Activated T-cell treated with anti-CD3 and anti-CD28 coated beads, Interleukin-2, amount 50 U/mL, for 4 hours (primary cell): ENCODE results near the gene GRIK3. TPM values are rescaled to one million over a fixed set of nuclear protein-coding genes. Genes with fewer than 3 reads are reported as not detected.

Experiments used
- ATAC-seq, 2 donors: fragments of 200-7000 bp; cut with Tn5 transposase; one replicate each; pipeline ENCODE4 v1.10.0; 2021
- DNase-seq: peaks from one replicate; pipeline ENCODE4 v3.0.0-alpha.2; 2020
- H3K27me3 Mint-ChIP-seq: one replicate; pipeline ENCODE4 v1.8.0; 2021; ENCODE audit warnings: low read depth, mixed read lengths
- H3K36me3 Mint-ChIP-seq: one replicate; pipeline ENCODE4 v1.8.0; 2022; ENCODE audit warnings: mixed read lengths; ENCODE audit not compliant: insufficient read depth
- H3K4me1 Mint-ChIP-seq: one replicate; pipeline ENCODE4 v1.8.0; 2021; ENCODE audit warnings: low read depth, mixed read lengths
- H3K4me3 Mint-ChIP-seq: one replicate; pipeline ENCODE4 v1.8.0; 2021; ENCODE audit warnings: mild to moderate bottlenecking, moderate library complexity, mixed read lengths
- H3K9me3 Mint-ChIP-seq: one replicate; pipeline ENCODE4 v1.8.0; 2021; ENCODE audit warnings: mixed read lengths
- total RNA-seq, 3 donors: library from RNA; stranded (reverse); gene quantifications; one replicate each; pipeline ENCODE4 v1.2.1, GENCODE V29; 2021

The GRIK3 gene
- total RNA-seq, 3 donors from 2014 or later, result not detected

DNA sequence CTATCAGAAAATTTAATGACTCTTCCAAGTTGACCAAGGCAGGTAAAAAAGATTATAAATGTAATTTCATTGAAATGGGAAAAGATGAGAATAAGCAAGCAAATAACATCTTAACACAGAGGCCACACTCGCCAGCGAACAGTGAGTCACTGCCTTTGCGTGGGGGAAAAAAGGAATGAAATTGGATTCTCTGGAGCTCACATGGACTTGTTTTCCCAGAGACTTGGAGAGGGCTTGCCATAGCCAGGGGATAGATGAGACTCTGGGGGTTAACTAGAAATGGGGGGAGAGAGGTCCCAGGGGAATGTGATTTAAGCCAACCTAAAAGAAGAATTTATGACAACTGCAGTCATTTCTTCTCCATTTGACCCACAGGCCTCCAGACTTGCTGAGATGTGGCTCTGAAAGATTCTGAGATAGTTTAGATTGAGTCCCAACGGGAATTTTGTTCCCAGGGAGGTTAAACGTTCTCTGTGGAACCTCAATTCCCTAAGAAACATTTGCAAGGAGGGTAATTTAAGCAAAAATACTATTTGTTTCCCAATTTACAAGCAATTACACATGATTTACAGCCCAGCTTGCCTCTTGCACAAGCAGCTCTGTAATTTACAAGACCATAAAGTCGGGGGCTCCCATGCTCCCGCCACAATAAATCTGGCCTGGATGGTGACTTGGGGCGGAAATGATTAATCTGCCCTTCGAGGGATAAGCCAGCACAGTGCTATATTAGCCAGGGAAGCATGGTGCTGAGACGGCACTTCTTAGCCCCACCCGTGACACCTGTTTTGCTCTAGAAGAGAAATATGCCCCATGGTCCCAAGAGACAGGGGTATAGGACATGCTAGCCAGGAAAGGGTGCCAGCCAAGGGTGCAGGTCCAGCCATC, 68.8 kb downstream of the GRIK3 start:
- Mint-ChIP-seq H3K4me1 (no peaks in the 10 kb centered on the region), H3K9me3 (no peaks in the 10 kb centered on the region), H3K27me3 (peaks cover 9% of the 10 kb centered on the region), H3K36me3 (no peaks in the 10 kb centered on the region), H3K4me3 (no peak overlapping the region)
- ATAC-seq, result no peak
- no peak for DNase-seq

GRCh38 chr1:36964830-36965229, 69.5 kb downstream of the GRIK3 start:
- Mint-ChIP-seq H3K4me3 (no peak overlapping the region), H3K9me3 (no peaks in the 10 kb centered on the region), H3K27me3 (peaks cover 9% of the 10 kb centered on the region), H3K36me3 (no peaks in the 10 kb centered on the region), H3K4me1 (no peaks in the 10 kb centered on the region)
- no peak for DNase-seq
- no peak for ATAC-seq

DNA sequence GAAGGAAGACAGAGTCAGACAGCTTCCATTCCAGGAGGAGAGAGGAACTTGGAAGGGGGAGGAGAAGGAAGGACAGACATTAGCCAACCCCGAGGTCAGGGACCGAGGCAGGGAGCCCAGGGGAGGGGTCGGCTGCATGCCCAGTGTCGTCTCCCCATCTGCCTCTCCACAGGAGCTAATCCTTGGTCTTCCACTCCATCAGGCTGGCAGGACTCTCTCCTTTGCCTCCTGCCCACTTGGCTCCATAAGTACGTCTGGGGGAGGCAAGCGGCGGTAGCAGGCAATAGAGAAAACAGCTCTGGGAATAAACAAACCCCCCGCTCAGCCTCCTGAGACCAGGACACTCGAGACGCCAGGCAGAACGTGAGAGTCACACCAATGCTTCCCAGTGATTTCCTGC, 71.3 kb downstream of the GRIK3 start:
- H3K36me3 Mint-ChIP-seq, result no peaks in the 10 kb centered on the region
- peaks cover 9% of the 10 kb centered on the region for H3K27me3 Mint-ChIP-seq
- no peaks in the 10 kb centered on the region for H3K9me3 Mint-ChIP-seq
- ATAC-seq (no peak), DNase-seq (no peak)
- no peaks in the 10 kb centered on the region for H3K4me1 Mint-ChIP-seq
- H3K4me3 Mint-ChIP-seq, result no peak overlapping the region

DNA sequence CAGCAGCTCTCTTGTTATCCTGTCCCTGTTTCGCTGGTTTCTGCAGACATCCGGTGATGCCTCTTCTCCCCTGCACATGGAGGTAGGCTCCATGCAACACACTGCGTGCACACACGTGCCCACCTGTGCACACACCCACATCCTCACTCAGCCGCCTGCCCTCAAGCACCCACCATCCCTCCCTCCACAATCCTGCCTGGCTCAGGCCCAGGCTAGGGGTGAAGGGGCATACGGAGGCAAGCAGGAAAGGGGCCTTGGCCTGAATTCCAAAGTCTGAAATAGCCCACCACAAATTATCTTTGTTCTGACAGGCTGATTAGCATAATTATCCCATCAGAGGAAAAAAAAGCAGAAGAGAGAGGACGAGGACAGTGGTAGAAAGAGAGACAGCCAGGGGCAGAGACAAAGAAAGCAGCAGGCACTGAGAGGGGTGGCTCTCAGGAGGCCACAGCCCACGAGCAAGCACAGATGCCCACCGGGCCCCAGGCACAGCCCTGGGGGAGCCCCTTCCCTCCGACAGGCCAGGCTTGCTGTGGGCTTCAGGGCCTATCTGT, 73.2 kb downstream of the GRIK3 start:
- DNase-seq (no peak), ATAC-seq (no peak)
- peaks cover 9% of the 10 kb centered on the region for H3K27me3 Mint-ChIP-seq
- no peaks in the 10 kb centered on the region for H3K4me1 Mint-ChIP-seq
- H3K36me3 Mint-ChIP-seq, result no peaks in the 10 kb centered on the region
- no peak overlapping the region for H3K4me3 Mint-ChIP-seq
- no peaks in the 10 kb centered on the region for H3K9me3 Mint-ChIP-seq

DNA sequence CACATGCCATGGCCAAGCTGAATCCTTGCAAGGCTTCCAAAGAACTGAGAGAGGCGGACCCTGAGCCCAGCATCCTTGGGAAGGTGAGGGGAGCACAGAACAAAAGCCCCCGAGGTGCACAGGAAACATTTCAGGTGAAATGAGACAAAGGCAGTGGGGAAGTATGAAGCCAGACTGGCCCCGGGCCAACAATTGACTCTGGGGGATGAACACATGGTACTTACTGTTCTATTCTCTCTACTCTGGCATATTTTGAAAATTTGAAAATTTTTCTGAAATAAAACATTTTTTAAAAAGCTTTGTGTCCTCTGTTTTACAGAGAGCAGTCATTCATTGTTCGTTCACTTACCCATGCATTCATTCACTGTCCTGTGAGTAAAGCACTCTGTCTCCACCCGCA, 77.7 kb downstream of the GRIK3 start:
- no peaks in the 10 kb centered on the region for H3K36me3 Mint-ChIP-seq
- no peak overlapping the region for H3K4me3 Mint-ChIP-seq
- no peak for DNase-seq
- no peaks in the 10 kb centered on the region for H3K9me3 Mint-ChIP-seq
- H3K4me1 Mint-ChIP-seq, result no peaks in the 10 kb centered on the region
- peaks cover 10% of the 10 kb centered on the region for H3K27me3 Mint-ChIP-seq
- ATAC-seq, result no peak

DNA sequence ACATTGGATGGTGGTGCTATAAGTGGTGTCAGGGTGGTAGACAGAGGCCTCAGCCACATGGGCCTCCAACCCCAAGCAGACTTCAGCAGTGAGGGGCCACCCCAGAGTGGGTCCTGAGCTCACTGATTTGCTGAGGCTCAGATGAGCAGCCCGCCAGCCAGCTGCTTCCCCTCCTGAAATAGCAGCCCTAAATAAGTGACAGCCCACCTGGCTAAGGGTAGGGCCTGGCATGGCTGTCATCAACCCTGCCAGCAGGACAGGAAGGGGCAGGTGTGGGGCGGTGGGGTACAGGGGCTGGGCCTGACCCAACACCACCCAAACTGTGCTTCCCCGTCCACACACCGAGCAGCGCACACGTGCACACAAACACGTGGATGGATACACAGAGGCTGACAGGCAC, 79.3 kb downstream of the GRIK3 start:
- no peak for DNase-seq
- Mint-ChIP-seq H3K27me3 (peaks cover 11% of the 10 kb centered on the region), H3K4me3 (no peak overlapping the region), H3K9me3 (no peaks in the 10 kb centered on the region), H3K36me3 (no peaks in the 10 kb centered on the region), H3K4me1 (no peaks in the 10 kb centered on the region)
- no peak for ATAC-seq

- peaks cover 16% of the 10 kb centered on the region for H3K27me3 Mint-ChIP-seq
- H3K4me1 Mint-ChIP-seq, result no peaks in the 10 kb centered on the region
- no peaks in the 10 kb centered on the region for H3K36me3 Mint-ChIP-seq
- no peak overlapping the region for H3K4me3 Mint-ChIP-seq
- ATAC-seq (no peak), DNase-seq (no peak)
- no peaks in the 10 kb centered on the region for H3K9me3 Mint-ChIP-seq
These were observed 81.3 kb downstream of the GRIK3 start for GRCh38 chr1:36953061-36953460.

DNA sequence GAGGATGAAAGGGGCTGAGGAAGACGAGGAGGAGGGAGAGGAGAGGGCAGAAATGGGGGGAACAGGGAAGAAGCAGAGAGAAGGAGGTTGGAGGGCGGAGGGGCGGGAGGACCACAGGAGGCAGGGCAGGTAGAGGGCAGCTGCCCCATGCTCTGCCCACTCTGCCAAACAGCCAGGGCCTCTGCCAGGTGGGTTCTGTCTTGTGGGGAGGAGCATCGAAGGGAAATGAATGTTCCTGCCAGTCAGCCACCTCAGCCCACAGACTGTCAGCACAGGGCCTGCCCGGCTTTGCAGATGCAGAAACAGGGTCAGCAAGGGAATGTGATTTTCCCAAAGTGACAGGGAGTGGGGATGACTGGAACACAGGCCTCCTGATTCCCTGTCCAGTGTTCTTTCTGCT, 82.6 kb downstream of the GRIK3 start:
- no peaks in the 10 kb centered on the region for H3K36me3 Mint-ChIP-seq
- H3K4me1 Mint-ChIP-seq, result no peaks in the 10 kb centered on the region
- ATAC-seq, result no peak
- no peak for DNase-seq
- no peak overlapping the region for H3K4me3 Mint-ChIP-seq
- no peaks in the 10 kb centered on the region for H3K9me3 Mint-ChIP-seq
- H3K27me3 Mint-ChIP-seq, result peaks cover 23% of the 10 kb centered on the region

DNA sequence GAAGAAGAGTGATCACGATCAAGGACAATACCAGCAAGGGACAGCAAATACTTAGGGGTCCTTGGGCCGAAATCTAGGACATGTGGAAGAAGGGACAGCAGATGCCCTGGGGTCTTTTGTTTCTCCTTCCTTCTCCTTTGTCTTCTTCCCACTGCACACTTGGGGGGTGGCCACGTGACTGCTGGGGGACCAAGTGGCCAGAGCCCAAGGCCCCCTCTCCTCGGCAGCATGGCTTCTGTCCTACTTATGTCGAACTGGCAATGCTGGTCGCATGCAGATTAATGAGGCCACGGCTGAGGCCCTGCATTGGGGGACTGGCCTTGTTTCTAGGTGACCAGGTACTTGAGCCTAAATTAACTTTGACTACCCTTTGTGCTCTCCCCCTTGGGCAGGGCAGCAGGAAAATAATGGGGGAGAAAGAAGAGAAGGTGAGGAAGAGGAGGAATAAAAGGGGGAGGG, 83.0 kb downstream of the GRIK3 start:
- no peaks in the 10 kb centered on the region for H3K36me3 Mint-ChIP-seq
- H3K9me3 Mint-ChIP-seq, result no peaks in the 10 kb centered on the region
- H3K4me3 Mint-ChIP-seq, result no peak overlapping the region
- no peaks in the 10 kb centered on the region for H3K4me1 Mint-ChIP-seq
- ATAC-seq (no peak), DNase-seq (no peak)
- peaks cover 23% of the 10 kb centered on the region for H3K27me3 Mint-ChIP-seq

DNA sequence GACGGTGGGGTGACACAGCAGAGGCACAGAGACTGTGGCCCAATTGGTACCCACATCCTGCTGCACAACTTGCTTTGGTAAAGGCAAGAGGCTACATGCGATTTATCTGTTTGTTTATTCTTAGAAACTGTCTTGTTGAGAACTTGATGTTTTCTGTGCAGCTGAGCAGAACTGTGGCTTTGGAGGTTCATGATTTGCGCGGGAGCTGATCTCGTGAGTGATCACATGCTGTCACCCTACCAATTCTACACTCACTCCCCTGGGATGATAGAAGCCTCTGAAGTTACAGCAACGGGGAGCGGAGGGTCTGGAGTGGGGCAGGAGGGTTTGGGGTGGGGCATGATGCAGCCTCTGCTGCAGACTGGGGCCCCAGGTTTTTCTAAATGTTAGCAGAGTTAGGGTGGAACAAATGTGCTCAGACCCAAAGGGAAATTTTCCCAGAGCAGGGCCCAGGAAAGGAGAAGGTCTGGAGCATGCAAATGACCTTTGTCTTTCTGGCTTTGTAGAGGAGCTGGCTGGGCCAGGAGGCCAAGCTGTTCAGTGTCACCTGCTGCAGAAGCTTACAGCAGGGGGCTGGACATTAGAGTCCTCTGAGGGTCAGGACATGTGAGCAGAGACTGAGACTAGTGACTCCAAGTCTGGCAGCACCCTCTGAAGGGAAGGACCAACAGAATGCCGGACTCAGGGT, 83.6 kb downstream of the GRIK3 start:
- H3K4me1 Mint-ChIP-seq, result no peaks in the 10 kb centered on the region
- H3K9me3 Mint-ChIP-seq, result no peaks in the 10 kb centered on the region
- no peaks in the 10 kb centered on the region for H3K36me3 Mint-ChIP-seq
- ATAC-seq (no peak), DNase-seq (no peak)
- H3K27me3 Mint-ChIP-seq, result peaks cover 23% of the 10 kb centered on the region
- H3K4me3 Mint-ChIP-seq, result no peak overlapping the region

GRCh38 chr1:36948606-36949005, 85.7 kb downstream of the GRIK3 start:
- DNase-seq (no peak), ATAC-seq (no peak)
- no peak overlapping the region for H3K4me3 Mint-ChIP-seq
- H3K36me3 Mint-ChIP-seq, result no peaks in the 10 kb centered on the region
- peaks cover 23% of the 10 kb centered on the region for H3K27me3 Mint-ChIP-seq
- H3K4me1 Mint-ChIP-seq, result no peaks in the 10 kb centered on the region
- no peaks in the 10 kb centered on the region for H3K9me3 Mint-ChIP-seq

GRCh38 chr1:36948147-36948546, 86.2 kb downstream of the GRIK3 start:
- no peak for DNase-seq
- ATAC-seq, result no peak
- no peaks in the 10 kb centered on the region for H3K4me1 Mint-ChIP-seq
- no peaks in the 10 kb centered on the region for H3K36me3 Mint-ChIP-seq
- peaks cover 23% of the 10 kb centered on the region for H3K27me3 Mint-ChIP-seq
- H3K9me3 Mint-ChIP-seq, result no peaks in the 10 kb centered on the region
- H3K4me3 Mint-ChIP-seq, result no peak overlapping the region

DNA sequence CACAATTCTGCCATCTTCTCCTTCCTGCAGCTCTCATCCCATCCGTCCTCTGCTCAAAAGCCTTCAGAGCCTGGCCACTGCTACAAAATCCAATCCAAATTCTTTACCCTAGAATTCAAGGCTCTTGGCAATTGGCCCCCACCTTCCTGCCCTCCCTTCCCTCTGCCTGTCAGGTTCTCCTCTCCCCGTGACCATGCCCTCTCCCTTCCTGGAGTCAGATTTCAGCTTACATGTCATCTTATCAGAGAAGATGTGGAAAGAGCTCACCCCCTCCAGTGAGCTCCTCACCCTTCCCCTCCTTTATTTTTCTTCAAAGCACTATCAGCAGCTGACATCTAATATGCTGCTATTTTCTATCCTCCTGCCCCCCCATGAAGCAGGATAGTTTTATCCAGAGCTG, 86.9 kb downstream of the GRIK3 start:
- peaks cover 23% of the 10 kb centered on the region for H3K27me3 Mint-ChIP-seq
- H3K4me1 Mint-ChIP-seq, result no peaks in the 10 kb centered on the region
- no peaks in the 10 kb centered on the region for H3K9me3 Mint-ChIP-seq
- no peak overlapping the region for H3K4me3 Mint-ChIP-seq
- DNase-seq (no peak), ATAC-seq (no peak)
- no peaks in the 10 kb centered on the region for H3K36me3 Mint-ChIP-seq

- peaks cover 18% of the 10 kb centered on the region for H3K27me3 Mint-ChIP-seq
- no peaks in the 10 kb centered on the region for H3K36me3 Mint-ChIP-seq
- no peak for DNase-seq
- no peak for ATAC-seq
- no peaks in the 10 kb centered on the region for H3K9me3 Mint-ChIP-seq
- H3K4me3 Mint-ChIP-seq, result no peak overlapping the region
- no peaks in the 10 kb centered on the region for H3K4me1 Mint-ChIP-seq
These were observed 89.4 kb downstream of the GRIK3 start for GRCh38 chr1:36944883-36945282.

GRCh38 chr1:36942148-36942547, 92.2 kb downstream of the GRIK3 start:
- ATAC-seq (no peak), DNase-seq (no peak)
- Mint-ChIP-seq H3K4me3 (no peak overlapping the region), H3K4me1 (no peaks in the 10 kb centered on the region), H3K27me3 (peaks cover 10% of the 10 kb centered on the region), H3K36me3 (no peaks in the 10 kb centered on the region), H3K9me3 (no peaks in the 10 kb centered on the region)
